ENCODE measurements around the gene CDH4. TPM values are rescaled to one million over a fixed set of nuclear protein-coding genes. Genes with fewer than 3 reads are reported as not detected.

Gene CDH4
- total RNA-seq, 1 donor from 2014 or later, result 0.23 TPM

- no peak for DNase-seq (ENCODE audit: low spot score)
- H3K27me3 Mint-ChIP-seq (ENCODE audit: unreplicated experiment), result no peaks in the 10 kb centered on the region
- H3K9me3 Mint-ChIP-seq (ENCODE audit: unreplicated experiment), result no peaks in the 10 kb centered on the region
- peak overlapping the region; percentile 4 for H3K27ac Mint-ChIP-seq (ENCODE audit: unreplicated experiment)
- peaks cover 9% of the 10 kb centered on the region for H3K36me3 Mint-ChIP-seq (ENCODE audit: low read depth, unreplicated experiment)
- no peaks in the 10 kb centered on the region for H3K4me1 Mint-ChIP-seq (ENCODE audit: unreplicated experiment)
- TF ChIP-seq, protein P1, sequence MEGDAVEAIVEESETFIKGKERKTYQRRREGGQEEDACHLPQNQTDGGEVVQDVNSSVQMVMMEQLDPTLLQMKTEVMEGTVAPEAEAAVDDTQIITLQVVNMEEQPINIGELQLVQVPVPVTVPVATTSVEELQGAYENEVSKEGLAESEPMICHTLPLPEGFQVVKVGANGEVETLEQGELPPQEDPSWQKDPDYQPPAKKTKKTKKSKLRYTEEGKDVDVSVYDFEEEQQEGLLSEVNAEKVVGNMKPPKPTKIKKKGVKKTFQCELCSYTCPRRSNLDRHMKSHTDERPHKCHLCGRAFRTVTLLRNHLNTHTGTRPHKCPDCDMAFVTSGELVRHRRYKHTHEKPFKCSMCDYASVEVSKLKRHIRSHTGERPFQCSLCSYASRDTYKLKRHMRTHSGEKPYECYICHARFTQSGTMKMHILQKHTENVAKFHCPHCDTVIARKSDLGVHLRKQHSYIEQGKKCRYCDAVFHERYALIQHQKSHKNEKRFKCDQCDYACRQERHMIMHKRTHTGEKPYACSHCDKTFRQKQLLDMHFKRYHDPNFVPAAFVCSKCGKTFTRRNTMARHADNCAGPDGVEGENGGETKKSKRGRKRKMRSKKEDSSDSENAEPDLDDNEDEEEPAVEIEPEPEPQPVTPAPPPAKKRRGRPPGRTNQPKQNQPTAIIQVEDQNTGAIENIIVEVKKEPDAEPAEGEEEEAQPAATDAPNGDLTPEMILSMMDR (IDR thresholded peaks at IDR 0.05; ENCODE audit: unreplicated experiment), result no peak
- no peak overlapping the region for H3K4me3 Mint-ChIP-seq (ENCODE audit: unreplicated experiment)
Measured at GRCh38 chr20:61948586-61949362, 696.7 kb downstream of the CDH4 start.

DNA sequence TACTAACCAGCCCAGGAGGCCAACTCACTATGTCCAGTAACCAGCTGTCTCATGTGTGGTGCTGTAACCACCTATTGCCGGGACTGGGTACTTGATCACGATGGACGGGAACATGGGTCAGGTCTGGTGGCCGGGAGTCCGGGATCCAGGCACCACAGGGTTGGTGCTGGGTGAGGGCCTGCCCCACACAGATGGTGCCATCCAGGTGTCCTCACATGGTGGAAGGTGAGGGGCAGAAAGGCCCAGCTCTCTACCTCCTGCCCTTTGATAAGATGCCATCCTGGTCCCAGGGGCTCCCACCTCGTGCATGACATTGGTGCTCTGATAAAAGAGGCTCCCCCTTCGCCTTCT lies 697.3 kb downstream of the CDH4 start:
- no peaks in the 10 kb centered on the region for H3K4me1 Mint-ChIP-seq (ENCODE audit: unreplicated experiment)
- no peak overlapping the region for H3K4me3 Mint-ChIP-seq (ENCODE audit: unreplicated experiment)
- H3K36me3 Mint-ChIP-seq (ENCODE audit: low read depth, unreplicated experiment), result peaks cover 9% of the 10 kb centered on the region
- H3K27ac Mint-ChIP-seq (ENCODE audit: unreplicated experiment), result no peak overlapping the region
- TF ChIP-seq, protein P1 (IDR thresholded peaks at IDR 0.05; ENCODE audit: unreplicated experiment), result no peak
- H3K27me3 Mint-ChIP-seq (ENCODE audit: unreplicated experiment), result no peaks in the 10 kb centered on the region
- no peak for DNase-seq (ENCODE audit: low spot score)
- no peaks in the 10 kb centered on the region for H3K9me3 Mint-ChIP-seq (ENCODE audit: unreplicated experiment)

- H3K27ac Mint-ChIP-seq (ENCODE audit: unreplicated experiment), result no peak overlapping the region
- no peak for DNase-seq (ENCODE audit: low spot score)
- TF ChIP-seq, protein P1 (IDR thresholded peaks at IDR 0.05; ENCODE audit: unreplicated experiment), result no peak
- H3K27me3 Mint-ChIP-seq (ENCODE audit: unreplicated experiment), result no peaks in the 10 kb centered on the region
- no peaks in the 10 kb centered on the region for H3K4me1 Mint-ChIP-seq (ENCODE audit: unreplicated experiment)
- H3K9me3 Mint-ChIP-seq (ENCODE audit: unreplicated experiment), result no peaks in the 10 kb centered on the region
- no peak overlapping the region for H3K4me3 Mint-ChIP-seq (ENCODE audit: unreplicated experiment)
- H3K36me3 Mint-ChIP-seq (ENCODE audit: low read depth, unreplicated experiment), result peaks cover 9% of the 10 kb centered on the region
Measured at GRCh38 chr20:61949714-61950640, 697.9 kb downstream of the CDH4 start.

DNA sequence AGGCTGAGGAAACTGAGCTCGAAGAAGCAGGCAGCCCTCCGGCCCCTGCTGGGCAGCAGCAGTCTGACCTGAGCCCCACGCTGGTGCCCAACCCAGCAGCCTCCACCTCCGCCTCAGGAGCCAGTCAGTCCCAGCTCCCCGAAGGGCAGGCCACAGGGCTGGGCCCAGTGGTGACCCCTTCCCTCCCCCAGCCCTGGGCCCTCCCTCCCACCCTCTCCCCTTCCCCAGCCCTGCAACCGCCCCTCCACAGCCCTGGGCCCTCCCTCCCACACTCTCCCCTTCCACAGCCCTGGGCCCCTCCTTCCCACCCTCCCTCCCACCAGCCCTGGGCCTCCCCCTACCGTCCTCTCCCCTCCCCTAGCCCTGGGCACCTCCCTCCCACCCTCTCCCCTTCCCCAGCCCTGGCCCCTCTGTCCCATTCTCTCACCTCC lies 698.6 kb downstream of the CDH4 start:
- H3K9me3 Mint-ChIP-seq (ENCODE audit: unreplicated experiment), result no peaks in the 10 kb centered on the region
- TF ChIP-seq, protein P1 (IDR thresholded peaks at IDR 0.05; ENCODE audit: unreplicated experiment), result no peak
- peaks cover 9% of the 10 kb centered on the region for H3K36me3 Mint-ChIP-seq (ENCODE audit: low read depth, unreplicated experiment)
- H3K27me3 Mint-ChIP-seq (ENCODE audit: unreplicated experiment), result no peaks in the 10 kb centered on the region
- H3K4me1 Mint-ChIP-seq (ENCODE audit: unreplicated experiment), result no peaks in the 10 kb centered on the region
- no peak overlapping the region for H3K27ac Mint-ChIP-seq (ENCODE audit: unreplicated experiment)
- no peak for DNase-seq (ENCODE audit: low spot score)
- no peak overlapping the region for H3K4me3 Mint-ChIP-seq (ENCODE audit: unreplicated experiment)

Measured in endothelial cell (in vitro differentiated cells).